Testis (tissue), 3 donors: ENCODE measurements around the gene OTOGL. TPM values are rescaled to one million over a fixed set of nuclear protein-coding genes. Genes with fewer than 3 reads are reported as not detected.

ENCODE experiments used
- DNase-seq: peaks from one replicate; pipeline ENCODE4 v3.0.0-alpha.2; 2019
- H3K27ac ChIP-seq, 2 donors: fragments of 200-600 bp; sonication (generic); one replicate each; pipeline ENCODE4 v1.5.1; 2019
- H3K27me3 ChIP-seq: fragments of 200-600 bp; sonication (generic); one replicate; pipeline ENCODE4 v1.5.1; 2019
- H3K36me3 ChIP-seq: fragments of 200-600 bp; sonication (generic); one replicate; pipeline ENCODE4 v1.5.1; 2017; ENCODE audit warnings: low read depth; ENCODE audit errors: missing control alignments
- H3K4me1 ChIP-seq: fragments of 200-600 bp; sonication (generic); one replicate; pipeline ENCODE4 v1.5.1; 2019
- H3K4me3 ChIP-seq, 2 donors: fragments of 200-600 bp; sonication (generic); one replicate each; pipeline ENCODE4 v1.5.1; 2017 to 2019
- H3K9me3 ChIP-seq: fragments of 200-600 bp; sonication (generic); one replicate; pipeline ENCODE4 v1.5.1; 2017
- CTCF ChIP-seq, 3 experiments: fragments of 450-650 bp in 2 of 3; fragments of 200-600 bp in 1 of 3; sonication (generic) in 1 of 3; IDR thresholded peaks; one replicate each; pipeline ENCODE4 v1.5.1; 2016 to 2019; ENCODE audit warnings: antibody characterized with exemption in 3 of 3, mild to moderate bottlenecking in 2 of 3, moderate library complexity in 1 of 3
- POLR2A ChIP-seq: fragments of 450-650 bp; IDR thresholded peaks from one replicate; pipeline ENCODE4 v1.6.1; 2017; ENCODE audit warnings: antibody characterized with exemption, mild to moderate bottlenecking, moderate library complexity
- WGBS, 2 donors: methylation state at CpG; one replicate each; pipeline ENCODE4 v1.1.5; 2018; 5-methylcytosine and 5-hydroxymethylcytosine counted together
- intact Hi-C: fragments of 100-400 bp; cut with DNase I; formaldehyde crosslinking; loops from one replicate; pipeline ENCODE4 v1.15.1; 2023; ENCODE audit warnings: low total_unique reads
- polyA plus RNA-seq: library from polyadenylated mRNA; stranded (reverse); fragments of 350-450 nt; fragmentation: Illumina TruSeq; extraction: RNeasy Lipid Tissue Mini Kit (QIAGEN cat#74804); gene quantifications from one replicate; pipeline ENCODE4 v1.2.3, GENCODE V29; 2014; ENCODE audit warnings: low read depth, low replicate concordance; ENCODE audit not compliant: insufficient read depth
- total RNA-seq, 2 donors: library from RNA; depleted of rRNA; stranded (reverse); fragments of >200 nt; gene quantifications; one replicate each; pipeline ENCODE4 v1.2.3, GENCODE V29; 2016

OTOGL gene
- total and polyA plus RNA-seq, 3 donors from 2014 or later, result 0.87 to 0.88 (median 0.87) TPM

- Histone ChIP-seq H3K9me3 (no peaks in the 10 kb centered on the region), H3K27ac (peak overlapping the region in 1 of 2 donors; percentile 2), H3K27me3 (no peaks in the 10 kb centered on the region), H3K4me3 (no peak overlapping the region), H3K36me3 (no peaks in the 10 kb centered on the region), H3K4me1 (no peaks in the 10 kb centered on the region)
- DNase-seq, result no peak
- WGBS, 2 donors, result 73 to 75% methylated on average over 2 of the region's 2 CpGs
- TF ChIP-seq CTCF (IDR thresholded peaks at IDR 0.05), result no peak
- intact Hi-C loops, result no loop called here
Measured at GRCh38 chr12:80353254-80353653, 253.9 kb downstream of the OTOGL start.

- DNase-seq, result no peak
- Histone ChIP-seq H3K4me3 (no peak overlapping the region), H3K27me3 (no peaks in the 10 kb centered on the region), H3K36me3 (no peaks in the 10 kb centered on the region), H3K27ac (no peak overlapping the region), H3K4me1 (no peaks in the 10 kb centered on the region), H3K9me3 (no peaks in the 10 kb centered on the region)
- intact Hi-C loops, result no loop called here
- TF ChIP-seq POLR2A (no peak), CTCF (IDR thresholded peaks at IDR 0.05) (no peak)
- 47 to 49% methylated on average over 2 of the region's 2 CpGs for WGBS, 2 donors
Measured at GRCh38 chr12:80356097-80356496, 256.8 kb downstream of the OTOGL start.

- H3K4me1 ChIP-seq, result no peaks in the 10 kb centered on the region
- intact Hi-C loops, result no loop called here
- no peak overlapping the region for H3K4me3 ChIP-seq
- no peaks in the 10 kb centered on the region for H3K9me3 ChIP-seq
- no peak for DNase-seq
- H3K36me3 ChIP-seq, result no peaks in the 10 kb centered on the region
- no peaks in the 10 kb centered on the region for H3K27me3 ChIP-seq
- H3K27ac ChIP-seq, result no peak overlapping the region
- TF ChIP-seq CTCF (IDR thresholded peaks at IDR 0.05) (no peak), POLR2A (no peak)
Measured at GRCh38 chr12:80359703-80360102, 260.4 kb downstream of the OTOGL start.

GRCh38 chr12:80364056-80364455 lies 264.7 kb downstream of the OTOGL start:
- Histone ChIP-seq H3K36me3 (no peaks in the 10 kb centered on the region), H3K4me3 (no peak overlapping the region), H3K27ac (no peak overlapping the region), H3K4me1 (no peaks in the 10 kb centered on the region), H3K27me3 (no peaks in the 10 kb centered on the region), H3K9me3 (no peaks in the 10 kb centered on the region)
- DNase-seq, result no peak
- WGBS, 2 donors, result 85 to 91% methylated on average over 3 of the region's 3 CpGs
- intact Hi-C loops, result no loop called here
- no peak for TF ChIP-seq POLR2A
- no peak for TF ChIP-seq CTCF (IDR thresholded peaks at IDR 0.05)

GRCh38 chr12:80373666-80374065 lies 274.3 kb downstream of the OTOGL start:
- Histone ChIP-seq H3K27ac (no peak overlapping the region), H3K27me3 (no peaks in the 10 kb centered on the region), H3K4me3 (no peak overlapping the region), H3K9me3 (no peaks in the 10 kb centered on the region), H3K36me3 (no peaks in the 10 kb centered on the region), H3K4me1 (no peaks in the 10 kb centered on the region)
- WGBS, 2 donors, result 67 to 73% methylated on average over 4 of the region's 4 CpGs
- no peak for DNase-seq
- TF ChIP-seq POLR2A, result no peak
- TF ChIP-seq CTCF (IDR thresholded peaks at IDR 0.05), result no peak
- intact Hi-C loops, result no loop called here
